COLO829 (cell line): ENCODE measurements around the gene CREB3L1.

ENCODE experiments used
- DNase-seq: peaks from one replicate; pipeline ENCODE4 v3.0.0; 2012; ENCODE audit warnings: low spot score

Gene CREB3L1

GRCh38 chr11:46275964-46276641 lies 1.4 kb upstream of the CREB3L1 start:
- no peak for DNase-seq

DNA sequence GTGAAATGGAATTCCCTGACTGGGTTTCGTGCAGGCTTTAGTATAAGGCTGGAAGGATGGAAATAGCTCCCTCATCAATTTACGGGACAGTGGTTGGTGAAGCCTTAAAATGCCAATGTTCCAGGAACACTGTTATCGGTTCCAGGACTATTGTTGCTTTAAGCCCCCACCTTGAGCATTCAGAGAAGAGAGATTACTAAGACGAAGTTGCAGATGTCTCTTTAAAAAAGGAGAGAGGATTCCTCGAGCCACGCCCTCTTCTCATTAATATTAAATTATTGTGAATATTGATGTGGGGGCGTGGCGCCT lies 195 bp upstream of the CREB3L1 start:
- no peak for DNase-seq

GRCh38 chr11:46278387-46279125 lies 1.1 kb downstream of the CREB3L1 start:
- no peak for DNase-seq

DNA sequence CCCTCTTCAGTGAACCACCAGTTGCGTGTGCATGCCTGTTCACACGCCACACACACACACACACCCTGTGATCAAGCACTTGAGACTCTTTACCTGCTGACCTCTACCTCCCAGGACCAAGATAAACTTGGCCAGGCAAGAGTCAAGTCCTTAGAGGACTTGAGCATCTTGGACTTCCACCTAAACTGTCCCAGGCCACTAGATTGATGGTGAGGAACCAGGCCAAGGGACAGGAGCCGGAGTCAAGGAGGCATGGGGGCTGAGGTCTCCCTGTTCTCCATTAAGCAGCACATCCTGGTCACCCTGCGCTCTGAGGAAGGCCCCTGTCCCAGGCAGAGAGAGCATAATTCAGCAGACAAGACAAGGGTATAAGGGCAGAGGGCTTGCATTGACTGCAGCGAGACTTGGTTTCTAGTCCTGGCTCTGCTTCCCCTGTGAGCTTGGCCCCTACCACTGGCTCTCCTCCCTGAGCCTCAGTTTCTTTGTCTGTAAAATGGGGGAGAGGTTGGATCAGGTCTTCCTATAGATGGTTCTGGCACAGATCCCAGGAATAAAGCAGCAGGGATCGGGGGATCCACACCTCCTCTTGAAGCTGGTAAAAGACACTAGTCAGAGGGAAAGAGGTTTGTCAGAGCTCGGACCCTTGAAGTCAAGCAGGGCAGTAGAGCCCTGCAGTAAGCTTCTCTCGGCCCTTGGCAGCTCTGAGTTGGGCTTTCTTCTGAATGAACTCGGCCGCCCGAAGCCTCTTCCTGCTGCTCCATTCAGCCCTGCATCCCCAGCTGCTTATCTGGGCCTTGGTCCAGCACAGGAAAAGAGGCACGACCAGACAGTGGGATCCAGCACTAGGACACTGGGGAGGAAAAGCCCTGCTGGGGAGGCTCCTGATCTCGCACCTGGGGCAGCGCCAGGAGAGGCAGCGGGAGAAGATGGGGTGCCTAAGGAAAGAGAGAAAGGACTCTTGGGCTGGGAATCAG lies 2.0 kb downstream of the CREB3L1 start:
- no peak for DNase-seq

GRCh38 chr11:46280706-46281105 lies 3.2 kb downstream of the CREB3L1 start:
- DNase-seq: no peak

DNA sequence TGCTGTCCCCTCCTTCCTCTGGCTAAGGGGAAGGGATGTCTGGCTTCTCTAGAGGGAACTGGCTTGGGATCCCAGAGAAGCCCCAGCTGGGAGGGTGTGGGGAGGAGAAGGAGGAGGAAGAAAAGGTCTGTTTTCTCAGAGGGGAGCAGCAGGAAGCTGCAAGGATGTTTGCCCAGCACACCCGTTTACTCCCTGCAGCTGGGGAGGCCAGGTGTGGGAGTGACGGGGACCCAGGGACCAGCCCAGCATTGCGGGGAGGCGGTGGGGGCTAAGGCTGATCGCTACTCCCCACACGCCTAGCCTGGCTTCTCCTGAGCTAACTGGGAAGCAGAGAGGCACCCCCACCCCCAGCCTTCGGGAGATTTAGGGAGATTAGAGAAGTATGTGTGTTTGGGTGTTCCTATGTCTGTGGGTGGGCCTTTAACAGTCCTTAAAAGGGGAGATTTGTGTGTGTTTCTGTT lies 3.9 kb downstream of the CREB3L1 start:
- DNase-seq: no peak

- no peak for DNase-seq
These were observed 7.7 kb downstream of the CREB3L1 start for GRCh38 chr11:46285173-46285572.

- DNase-seq: no peak
These were observed 8.2 kb downstream of the CREB3L1 start for GRCh38 chr11:46285594-46286033.

- DNase-seq: no peak
These were observed 9.3 kb downstream of the CREB3L1 start for GRCh38 chr11:46286789-46287188.

GRCh38 chr11:46288451-46288850 lies 11.0 kb downstream of the CREB3L1 start:
- no peak for DNase-seq

DNA sequence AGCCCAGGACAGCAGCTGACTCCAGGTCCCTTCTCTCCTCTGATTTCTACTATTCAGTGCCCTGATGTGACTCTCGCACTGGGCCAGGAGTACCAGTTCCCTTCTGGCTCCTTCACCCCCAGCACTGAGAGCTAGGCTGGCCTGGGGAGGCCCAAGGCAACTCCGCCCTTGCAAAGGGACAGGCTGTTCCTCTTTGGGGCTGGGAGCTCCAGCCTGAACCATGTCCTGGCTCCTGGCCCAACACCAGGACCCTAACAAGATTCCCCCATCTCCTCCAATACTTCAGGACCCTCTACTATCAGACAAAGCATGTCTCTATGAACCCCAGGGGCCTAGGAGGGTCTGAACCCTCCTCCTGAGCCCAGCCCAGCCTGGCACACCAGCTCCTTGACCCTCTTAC lies 12.5 kb downstream of the CREB3L1 start:
- DNase-seq: no peak

DNA sequence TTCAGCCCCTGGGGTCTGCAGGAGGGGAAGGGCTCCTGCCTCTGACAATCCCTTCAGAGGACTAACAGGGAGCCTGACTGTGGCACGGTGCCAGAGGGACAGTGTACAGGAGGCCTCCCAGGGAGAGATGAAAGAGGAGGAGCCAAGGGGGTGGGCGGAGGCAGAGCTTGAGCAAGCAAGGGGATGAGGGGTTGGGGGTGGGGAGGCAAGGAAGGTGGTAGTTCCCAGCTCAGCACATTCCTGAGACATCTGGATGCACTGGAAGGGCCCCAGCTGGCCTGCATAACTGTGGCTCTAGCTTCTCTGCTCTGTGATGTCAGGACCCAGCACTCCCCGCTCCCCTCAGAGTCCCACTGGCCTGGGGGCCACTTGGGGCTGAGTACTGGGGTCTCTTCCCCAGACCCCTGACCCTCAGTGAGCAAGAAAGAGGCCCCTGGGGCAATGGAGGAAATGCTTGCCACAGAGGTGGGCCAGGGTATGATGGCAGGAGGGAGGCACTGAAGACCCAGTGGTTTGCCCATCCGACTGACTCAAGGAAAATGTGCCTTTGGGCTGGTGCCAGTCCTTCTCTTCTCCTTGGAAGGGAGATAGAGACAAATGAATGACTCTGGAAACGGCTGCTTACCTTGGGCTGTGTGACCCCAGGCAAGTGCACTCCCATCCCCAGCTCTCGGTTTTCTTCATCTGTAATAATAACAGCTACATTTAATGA lies 13.3 kb downstream of the CREB3L1 start:
- no peak for DNase-seq

- no peak for DNase-seq
These were observed 14.1 kb downstream of the CREB3L1 start for GRCh38 chr11:46291441-46292150.

DNA sequence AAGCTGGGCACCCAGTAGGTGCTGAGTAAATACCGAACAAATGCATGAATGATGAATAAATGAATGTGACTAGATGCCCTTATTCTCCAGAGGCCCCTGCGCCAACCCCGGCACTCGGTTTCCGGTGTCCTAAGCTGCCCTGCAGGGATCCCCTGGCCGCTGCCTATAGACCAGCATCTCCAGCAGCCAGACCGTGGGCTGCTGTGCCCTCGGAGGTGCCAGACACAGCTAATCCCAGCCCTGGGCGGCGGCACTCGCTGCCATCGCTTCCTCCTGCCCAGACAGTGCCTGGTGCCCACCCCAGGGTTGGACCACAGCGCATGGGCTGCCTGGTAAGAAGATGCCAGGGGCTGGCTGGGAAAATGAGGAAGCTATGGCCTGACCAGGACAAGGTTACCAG lies 15.6 kb downstream of the CREB3L1 start:
- no peak for DNase-seq

- no peak for DNase-seq
These were observed 16.2 kb downstream of the CREB3L1 start for GRCh38 chr11:46293641-46294103.

- DNase-seq: no peak
These were observed 17.2 kb downstream of the CREB3L1 start for GRCh38 chr11:46294365-46295309.

DNA sequence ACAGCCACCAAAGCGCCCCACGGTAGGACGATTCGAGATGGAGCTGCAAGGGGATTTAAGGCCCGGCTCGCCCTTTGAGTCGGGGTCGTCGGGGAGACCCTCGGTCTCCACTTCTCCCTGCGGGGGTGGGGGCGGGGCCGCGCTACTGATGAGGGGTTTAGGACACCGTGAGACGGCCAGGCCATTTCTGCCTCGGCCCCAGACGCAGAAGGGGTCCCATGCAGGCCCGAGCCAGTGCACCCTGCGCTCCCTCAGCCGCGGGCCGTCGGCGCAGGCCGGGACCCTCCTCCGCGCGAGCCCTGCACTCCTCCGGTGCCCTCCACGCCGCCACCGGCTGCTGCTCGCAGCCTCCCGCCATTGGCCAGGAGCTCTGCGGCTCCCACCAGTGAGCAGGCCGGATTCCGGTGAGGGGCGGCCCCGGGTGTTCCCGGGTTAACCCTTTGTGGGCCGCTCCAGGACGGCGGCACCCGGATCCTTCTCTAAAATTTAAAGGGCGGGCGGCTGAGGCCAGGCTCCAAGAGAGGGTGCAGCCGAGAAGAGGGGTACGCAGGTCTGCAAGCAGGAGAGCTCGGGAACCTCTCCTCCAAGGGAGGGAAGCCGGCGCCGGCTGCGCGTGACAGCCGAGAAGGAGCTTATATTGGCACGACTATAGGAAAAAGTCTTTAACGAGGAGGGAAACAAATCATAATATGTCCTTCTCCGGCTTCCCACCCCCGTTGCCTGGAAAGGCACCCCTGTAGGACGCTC lies 18.0 kb downstream of the CREB3L1 start:
- DNase-seq: peak; percentile 77

DNA sequence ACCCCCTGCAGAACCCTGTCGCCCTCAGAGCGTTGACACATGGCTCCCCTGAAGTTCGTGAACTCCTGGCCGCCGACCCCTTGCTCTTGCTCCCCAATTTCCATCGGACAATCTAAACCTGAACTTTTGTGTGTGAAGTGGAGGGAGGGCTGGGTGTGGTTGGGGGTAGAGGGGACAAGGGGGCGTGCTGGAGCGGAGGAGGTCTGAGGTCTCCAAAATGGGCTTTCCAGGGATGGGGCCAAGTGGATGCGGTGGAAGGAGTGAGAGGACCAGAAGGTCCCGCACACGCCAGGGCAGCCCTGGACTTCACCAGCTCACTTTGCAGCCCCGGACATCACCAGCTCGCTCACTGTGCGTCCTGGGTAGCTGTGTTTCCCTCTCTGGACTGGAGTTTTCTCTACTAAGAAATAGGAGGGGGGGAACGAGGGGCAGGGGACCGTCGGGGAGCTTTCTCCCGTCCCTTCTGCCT lies 18.6 kb downstream of the CREB3L1 start:
- no peak for DNase-seq
